H9 (cell line): ENCODE data around the gene ABHD4. TPM values are rescaled to one million over a fixed set of nuclear protein-coding genes. Genes with fewer than 3 reads are reported as not detected.
A peak's percentile ranks its signal among the peaks of the same experiment; 100 is the strongest.

Experiments
- DNase-seq: peaks from one replicate; pipeline ENCODE4 v3.0.0-alpha.2; 2017
- H2AFZ ChIP-seq: one replicate; pipeline ENCODE4 v1.6.1; 2013; ENCODE audit warnings: mild to moderate bottlenecking, low read length, control low read depth, moderate library complexity
- H2AK5ac ChIP-seq: 2 replicates; pipeline ENCODE4 v1.6.1; 2013; ENCODE audit warnings: low read length, control low read depth, mixed read lengths; ENCODE audit not compliant: insufficient read length
- H2BK120ac ChIP-seq: one replicate; pipeline ENCODE4 v1.6.1; 2013; ENCODE audit warnings: low read depth, mild to moderate bottlenecking, low read length, control low read depth, inconsistent platforms; ENCODE audit not compliant: poor library complexity, severe bottlenecking
- H2BK12ac ChIP-seq: 2 replicates; pipeline ENCODE4 v1.6.1; 2013; ENCODE audit warnings: low read length, control low read depth, mixed read lengths, low read depth; ENCODE audit not compliant: insufficient read length
- H2BK15ac ChIP-seq: 2 replicates; pipeline ENCODE4 v1.6.1; 2013; ENCODE audit warnings: low read depth, low read length, control low read depth
- H2BK20ac ChIP-seq: one replicate; pipeline ENCODE4 v1.6.1; 2013; ENCODE audit warnings: low read depth, mild to moderate bottlenecking, low read length, control low read depth, inconsistent platforms; ENCODE audit not compliant: poor library complexity, severe bottlenecking
- H2BK5ac ChIP-seq: 2 replicates; pipeline ENCODE4 v1.6.1; 2013; ENCODE audit warnings: low read length, control low read depth, mixed read lengths; ENCODE audit not compliant: insufficient read length
- H3K14ac ChIP-seq: 2 replicates; pipeline ENCODE4 v1.6.1; 2013; ENCODE audit warnings: low read length, control low read depth; ENCODE audit not compliant: insufficient read depth
- H3K18ac ChIP-seq: 2 replicates; pipeline ENCODE4 v1.6.1; 2013; ENCODE audit warnings: low read depth, mild to moderate bottlenecking, mixed read lengths, low read length, control low read depth; ENCODE audit not compliant: insufficient read length
- H3K23ac ChIP-seq: 2 replicates; pipeline ENCODE4 v1.6.1; 2013; ENCODE audit warnings: low read length, control low read depth, mixed read lengths, low read depth; ENCODE audit not compliant: insufficient read length
- H3K23me2 ChIP-seq: 2 replicates; pipeline ENCODE4 v1.6.1; 2013; ENCODE audit warnings: low read depth, mild to moderate bottlenecking, mixed read lengths, low read length, control low read depth; ENCODE audit not compliant: insufficient read length, poor library complexity, severe bottlenecking
- H3K27ac ChIP-seq: 2 replicates; pipeline ENCODE4 v1.5.1; 2013; ENCODE audit warnings: low read length, control low read depth, mixed read lengths, low read depth; ENCODE audit not compliant: insufficient read length
- H3K27me3 ChIP-seq: 2 replicates; pipeline ENCODE4 v1.6.1; 2013; ENCODE audit warnings: low read length, control low read depth, inconsistent platforms; ENCODE audit not compliant: insufficient read depth
- H3K4ac ChIP-seq: 2 replicates; pipeline ENCODE4 v1.6.1; 2013; ENCODE audit warnings: low read depth, mild to moderate bottlenecking, control low read depth, inconsistent platforms, low read length, moderate library complexity
- H3K4me1 ChIP-seq: 2 replicates; pipeline ENCODE4 v1.6.1; 2013; ENCODE audit warnings: low read length, control low read depth, inconsistent platforms; ENCODE audit not compliant: insufficient read depth
- H3K4me2 ChIP-seq: 2 replicates; pipeline ENCODE4 v1.6.1; 2013; ENCODE audit warnings: low read length, control low read depth, mixed read lengths; ENCODE audit not compliant: insufficient read length, insufficient read depth
- H3K56ac ChIP-seq: 2 replicates; pipeline ENCODE4 v1.6.1; 2013; ENCODE audit warnings: low read depth, mild to moderate bottlenecking, mixed read lengths, low read length, control low read depth; ENCODE audit not compliant: insufficient read length
- H3K79me1 ChIP-seq: 2 replicates; pipeline ENCODE4 v1.6.1; 2013; ENCODE audit warnings: low read depth, mild to moderate bottlenecking, moderate library complexity, low read length, control low read depth, inconsistent platforms; ENCODE audit not compliant: insufficient read depth, poor library complexity, severe bottlenecking
- H3K79me2 ChIP-seq: 2 replicates; pipeline ENCODE4 v1.6.1; 2013; ENCODE audit warnings: low read length, control low read depth, inconsistent platforms; ENCODE audit not compliant: insufficient read depth
- H3K9ac ChIP-seq: 2 replicates; pipeline ENCODE4 v1.6.1; 2013; ENCODE audit warnings: low read length, control low read depth, mixed read lengths; ENCODE audit not compliant: insufficient read length; ENCODE audit errors: extremely low read depth
- H3K9me3 ChIP-seq: one replicate; pipeline ENCODE4 v1.6.1; 2013; ENCODE audit warnings: low read depth, low read length, inconsistent platforms; ENCODE audit not compliant: control insufficient read depth
- H3T11ph ChIP-seq: one replicate; pipeline ENCODE4 v1.6.1; 2013; ENCODE audit warnings: mild to moderate bottlenecking, low read length, control low read depth, inconsistent platforms
- H4K20me1 ChIP-seq: one replicate; pipeline ENCODE4 v1.6.1; 2013; ENCODE audit not compliant: control insufficient read depth, insufficient read length, insufficient read depth
- H4K5ac ChIP-seq: 2 replicates; pipeline ENCODE4 v1.6.1; 2013; ENCODE audit warnings: low read depth, mild to moderate bottlenecking, mixed read lengths, low read length, control low read depth; ENCODE audit not compliant: insufficient read length
- H4K8ac ChIP-seq: replicated peaks from 2 replicates; pipeline ENCODE4 v1.6.1; 2013; ENCODE audit warnings: low read length, control low read depth, mixed read lengths, low read depth; ENCODE audit not compliant: insufficient read length
- H4K91ac ChIP-seq: 2 replicates; pipeline ENCODE4 v1.6.1; 2013; ENCODE audit warnings: low read depth, mild to moderate bottlenecking, moderate library complexity, mixed read lengths, low read length, control low read depth; ENCODE audit not compliant: insufficient read length
- H3K27ac Mint-ChIP-seq, 3 experiments: 2 replicates in 2 of 3; 3 replicates in 1 of 3; pipeline ENCODE4 v1.8.0; 2020 to 2021; ENCODE audit warnings: mixed read lengths in 3 of 3, mild to moderate bottlenecking in 1 of 3, moderate library complexity in 1 of 3
- H3K27me3 Mint-ChIP-seq: 2 replicates; pipeline ENCODE4 v1.8.0; 2021; ENCODE audit warnings: low read depth, mild to moderate bottlenecking, moderate library complexity, mixed read lengths
- H3K36me3 Mint-ChIP-seq, 3 experiments: 2 replicates in 2 of 3; 3 replicates in 1 of 3; pipeline ENCODE4 v1.8.0; 2020 to 2021; ENCODE audit warnings: low read depth in 3 of 3, mixed read lengths in 3 of 3; ENCODE audit not compliant: insufficient read depth in 1 of 3
- H3K4me1 Mint-ChIP-seq, 2 experiments: 2 replicates each; pipeline ENCODE4 v1.8.0; 2020; ENCODE audit warnings: mixed read lengths in 2 of 2
- H3K4me3 Mint-ChIP-seq, 2 experiments: 2 replicates in 1 of 2; 3 replicates in 1 of 2; pipeline ENCODE4 v1.8.0; 2020 to 2021; ENCODE audit warnings: mild to moderate bottlenecking in 2 of 2, mixed read lengths in 2 of 2, moderate library complexity in 1 of 2
- H3K9me3 Mint-ChIP-seq, 2 experiments: 2 replicates in 1 of 2; 3 replicates in 1 of 2; pipeline ENCODE4 v1.8.0; 2020; ENCODE audit warnings: mild to moderate bottlenecking in 2 of 2, mixed read lengths in 2 of 2, moderate library complexity in 1 of 2
- CTCF ChIP-seq: fragments of 200-600 bp; sonication (generic); conservative IDR thresholded peaks from 3 replicates; pipeline ENCODE4 v1.8.0; 2021; ENCODE audit warnings: antibody characterized with exemption, mild to moderate bottlenecking
- WGBS: extraction: QIAGEN DNeasy Blood & Tissue Kit; methylation state at CpG from one replicate; pipeline ENCODE4 v1.1.7; 2013; ENCODE audit warnings: missing lambda C conversion rate, low lambda C conversion rate, mixed read lengths; ENCODE audit not compliant: insufficient read length; ENCODE audit errors: extremely low coverage; 5-methylcytosine and 5-hydroxymethylcytosine counted together
- total RNA-seq: library from RNA; stranded (reverse); gene quantifications from 2 replicates; pipeline ENCODE4 v1.2.1, GENCODE V29; 2021

The ABHD4 gene
- total RNA-seq, 1 experiment from 2014 or later: 21.8 TPM

- no peak overlapping the region for H3K56ac ChIP-seq
- H3K23me2 ChIP-seq: no peaks in the 10 kb centered on the region
- no peak overlapping the region for H2BK5ac ChIP-seq
- no peak overlapping the region; a peak in 1 of 5 replicates for H3K4me3 Mint-ChIP-seq
- WGBS: no CpG with 5 or more reads among the region's 6 CpGs
- H2BK20ac ChIP-seq: no peak overlapping the region
- H2AFZ ChIP-seq: no peak overlapping the region
- no peak overlapping the region for H2BK12ac ChIP-seq
- peaks cover 48 to 55% of the 10 kb centered on the region in 2 experiments for H3K4me1 Mint-ChIP-seq
- H3K4ac ChIP-seq: no peak overlapping the region
- no peaks in the 10 kb centered on the region; a peak in 1 of 5 replicates for H3K9me3 Mint-ChIP-seq
- no peak overlapping the region for H3K23ac ChIP-seq
- no peak for DNase-seq
- no peak for TF ChIP-seq CTCF
- H3K4me2 ChIP-seq: no peak overlapping the region
- peaks cover 12% of the 10 kb centered on the region; the same call in 1 of the 2 replicates for H3K4me1 ChIP-seq
- no peaks in the 10 kb centered on the region for H3K36me3 Mint-ChIP-seq
- H3K27ac Mint-ChIP-seq: peak overlapping the region in 1 of 3 experiments; percentile 49; a peak in 1 of 7 replicates
- H3K79me2 ChIP-seq: no peaks in the 10 kb centered on the region
- H3K27ac ChIP-seq: no peak overlapping the region
- H2BK120ac ChIP-seq: no peak overlapping the region
- H2AK5ac ChIP-seq: no peak overlapping the region
- no peak overlapping the region for H3T11ph ChIP-seq
- H4K20me1 ChIP-seq: no peaks in the 10 kb centered on the region
- no peaks in the 10 kb centered on the region for H3K27me3 ChIP-seq
- H3K9me3 ChIP-seq: no peaks in the 10 kb centered on the region
- H4K5ac ChIP-seq: no peak overlapping the region
- no peak overlapping the region for H2BK15ac ChIP-seq
- no peak overlapping the region for H3K9ac ChIP-seq
- no peaks in the 10 kb centered on the region for H3K79me1 ChIP-seq
- H3K14ac ChIP-seq: no peak overlapping the region
- no peak overlapping the region for H4K8ac ChIP-seq
- no peak overlapping the region for H4K91ac ChIP-seq
- H3K18ac ChIP-seq: no peak overlapping the region
- H3K27me3 Mint-ChIP-seq: peaks cover 8% of the 10 kb centered on the region
These were observed 48.7 kb upstream of the ABHD4 start for GRCh38 chr14:22549324-22549962.
